Small intestine (tissue), 7 donors: Measurements from ENCODE around the gene FUS. TPM values are rescaled to one million over a fixed set of nuclear protein-coding genes. Genes with fewer than 3 reads are reported as not detected.
"Not testable (repeated sequence)": the region's sequence is repeated elsewhere in the genome, so short reads cannot be mapped to it uniquely, and the experiment has no call there.

ENCODE experiments used
- DNase-seq, 2 donors: peaks; one replicate each; pipeline versions ENCODE4 v3.0.0 to v3.0.0-alpha.2; 2013
- FAIRE-seq: peaks from 2 replicates; lab custom pipeline; 2012; peaks lifted over from hg19 to GRCh38; lab: Jason Lieb, UNC
- H3K27ac ChIP-seq, 3 donors: one replicate each; pipeline ENCODE4 v1.5.1; 2013; ENCODE audit warnings: low read length in 2 of 3, mild to moderate bottlenecking in 2 of 3, control low read depth in 1 of 3, inconsistent platforms in 1 of 3, low read depth in 1 of 3, moderate library complexity in 1 of 3
- H3K27me3 ChIP-seq, 3 donors: one replicate each; pipeline ENCODE4 v1.6.1; 2013; ENCODE audit warnings: low read length in 3 of 3, inconsistent platforms in 1 of 3; ENCODE audit not compliant: control insufficient read depth in 3 of 3, insufficient read depth in 3 of 3
- H3K36me3 ChIP-seq, 3 donors: one replicate each; pipeline ENCODE4 v1.6.1; 2013; ENCODE audit warnings: low read length in 3 of 3, inconsistent platforms in 1 of 3, low read depth in 1 of 3, mild to moderate bottlenecking in 1 of 3, moderate library complexity in 1 of 3; ENCODE audit not compliant: control insufficient read depth in 3 of 3, insufficient read depth in 2 of 3
- H3K4me1 ChIP-seq, 3 donors: one replicate each; pipeline ENCODE4 v1.6.1; 2013; ENCODE audit warnings: low read length in 2 of 3, inconsistent platforms in 1 of 3, low read depth in 1 of 3, mild to moderate bottlenecking in 1 of 3, moderate library complexity in 1 of 3; ENCODE audit not compliant: control insufficient read depth in 3 of 3, insufficient read depth in 2 of 3
- H3K4me3 ChIP-seq, 3 donors: one replicate each; pipeline ENCODE4 v1.5.1; 2013; ENCODE audit warnings: low read length in 3 of 3, control low read depth in 1 of 3, inconsistent platforms in 1 of 3, low read depth in 1 of 3, mild to moderate bottlenecking in 1 of 3, moderate library complexity in 1 of 3
- H3K9me3 ChIP-seq, 2 donors: one replicate each; pipeline ENCODE4 v1.6.1; 2013; ENCODE audit warnings: low read depth in 1 of 2, low read length in 1 of 2; ENCODE audit not compliant: control insufficient read depth in 2 of 2, insufficient read depth in 1 of 2
- WGBS, 3 donors: extraction: QIAGEN DNeasy Blood & Tissue Kit; methylation state at CpG; one replicate each; pipeline ENCODE4 v1.1.7; 2013; 5-methylcytosine and 5-hydroxymethylcytosine counted together
- polyA plus RNA-seq, 4 donors: library from polyadenylated mRNA; stranded (reverse) in 3 of 4; unstranded in 1 of 4; fragments of 200-250 nt in 3 of 4; fragments of 120-200 nt in 1 of 4; gene quantifications; one replicate each; pipeline versions ENCODE4 v1.2.1 to v1.2.3, GENCODE V29; 2013
- donor health status: healthy with polysubstance abuse.
- donor health status: control.
- donor health status: control.
- donor health status: Bipolar disorder and iron deficiency.
- donor health status: healthy.

FUS gene
- polyA plus RNA-seq, 4 donors = 147 to 415 (median 209) TPM

- DNase-seq (peak; percentile 20 to 40), FAIRE-seq (no peak)
- Histone ChIP-seq H3K9me3 (no peaks in the 10 kb centered on the region), H3K27ac (peak overlapping the region; percentile 90 to 98 (median 94)), H3K36me3 (peaks cover 0 to 56% (median 0%) of the 10 kb centered on the region in 3 donors), H3K4me3 (peak overlapping the region in 2 of 3 donors; percentile 94), H3K4me1 (peaks cover 0 to 71% (median 8%) of the 10 kb centered on the region in 3 donors), H3K27me3 (no peaks in the 10 kb centered on the region)
- 13 to 38% (median 30%) methylated on average over 5 of the region's 5 CpGs for whole genome bisulfite sequencing, 3 donors
These were observed 45.8 kb upstream of the FUS start for GRCh38 chr16:31134091-31134571.

GRCh38 chr16:31134625-31135534, 45.1 kb upstream of the FUS start:
- no peaks in the 10 kb centered on the region for H3K27me3 ChIP-seq
- FAIRE-seq (no peak), DNase-seq (peak; percentile 81 to 82)
- WGBS, 3 donors = 6 to 26% (median 20%) methylated on average over 17 to 18 of the region's 18 CpGs
- H3K27ac ChIP-seq = peak overlapping the region; percentile 90 to 98 (median 94)
- H3K4me3 ChIP-seq = peak overlapping the region; percentile 51 to 94 (median 94)
- peaks cover 0 to 48% (median 0%) of the 10 kb centered on the region in 3 donors for H3K36me3 ChIP-seq
- H3K4me1 ChIP-seq = peaks cover 0 to 68% (median 8%) of the 10 kb centered on the region in 3 donors
- H3K9me3 ChIP-seq = no peaks in the 10 kb centered on the region

- Histone ChIP-seq H3K4me1 (peaks cover 0 to 68% (median 8%) of the 10 kb centered on the region in 3 donors), H3K36me3 (peaks cover 0 to 40% (median 0%) of the 10 kb centered on the region in 3 donors), H3K4me3 (peak within 1 kb of the TSS; percentile 51 to 94 (median 94)), H3K9me3 (no peaks in the 10 kb centered on the region), H3K27ac (peak within 1 kb of the TSS; percentile 90 to 98 (median 94)), H3K27me3 (no peaks in the 10 kb centered on the region)
- 21 to 46% (median 29%) methylated on average over 20 to 22 of the region's 22 CpGs for WGBS, 3 donors
- peak; percentile 95 for DNase-seq
- FAIRE-seq = no peak
These were observed 44.2 kb upstream of the FUS start, which contains the start of gene PRSS8 for GRCh38 chr16:31135535-31136286. PRSS8 (minus strand) TSS chr16:31135727; CDS start chr16:31135498, 229 bp downstream.

- Histone ChIP-seq H3K4me3 (no peak overlapping the region), H3K27me3 (no peaks in the 10 kb centered on the region), H3K4me1 (peaks cover 2 to 69% (median 9%) of the 10 kb centered on the region in 3 donors), H3K36me3 (peaks cover 0 to 35% (median 0%) of the 10 kb centered on the region in 3 donors), H3K9me3 (no peaks in the 10 kb centered on the region), H3K27ac (no peak overlapping the region)
- FAIRE-seq (no peak), DNase-seq (no peak)
- 69 to 80% (median 76%) methylated on average over 6 of the region's 6 CpGs for WGBS, 3 donors
These were observed 43.7 kb upstream of the FUS start for GRCh38 chr16:31136287-31136662.

GRCh38 chr16:31136822-31137499, 43.0 kb upstream of the FUS start:
- H3K36me3 ChIP-seq = peaks cover 0 to 28% (median 0%) of the 10 kb centered on the region in 3 donors
- FAIRE-seq, DNase-seq, H3K27me3 ChIP-seq, H3K4me3 ChIP-seq, H3K27ac ChIP-seq, H3K9me3 ChIP-seq: not testable (repeated sequence)
- peaks cover 4 to 69% (median 11%) of the 10 kb centered on the region in 3 donors for H3K4me1 ChIP-seq
- 71 to 88% (median 74%) methylated on average over 20 of the region's 20 CpGs for WGBS, 3 donors

GRCh38 chr16:31138621-31139578, 41.0 kb upstream of the FUS start:
- DNase-seq (peak; percentile 93 to 96), FAIRE-seq (no peak)
- no peaks in the 10 kb centered on the region for H3K27me3 ChIP-seq
- H3K9me3 ChIP-seq = no peaks in the 10 kb centered on the region
- peak overlapping the region; percentile 84 to 93 (median 92) for H3K27ac ChIP-seq
- no peak overlapping the region for H3K4me3 ChIP-seq
- WGBS, 3 donors = 16 to 44% (median 32%) methylated on average over 26 to 27 of the region's 27 CpGs
- H3K36me3 ChIP-seq = peaks cover 0 to 9% (median 0%) of the 10 kb centered on the region in 3 donors
- H3K4me1 ChIP-seq = peaks cover 4 to 53% (median 11%) of the 10 kb centered on the region in 3 donors

GRCh38 chr16:31141071-31141469, 38.9 kb upstream of the FUS start:
- H3K27me3 ChIP-seq, H3K36me3 ChIP-seq, H3K4me3 ChIP-seq, FAIRE-seq, H3K9me3 ChIP-seq, DNase-seq: not testable (repeated sequence)
- WGBS, 3 donors = 73 to 86% (median 83%) methylated on average over 9 of the region's 9 CpGs
- peak overlapping the region; percentile 89 to 99 (median 92) for H3K27ac ChIP-seq
- peaks cover 4 to 48% (median 11%) of the 10 kb centered on the region in 3 donors for H3K4me1 ChIP-seq
